ENCODE data around the gene PASK. TPM values are rescaled to one million over a fixed set of nuclear protein-coding genes. Genes with fewer than 3 reads are reported as not detected.

Gene PASK
- polyA plus RNA-seq, 3 donors: 0.56 to 4.3 (median 0.70) TPM

- peaks cover 24% of the 10 kb centered on the region for H3K79me2 ChIP-seq (ENCODE audit: insufficient read depth, low read length)
- DNase-seq: no peak
- no peak overlapping the region for H2AFZ ChIP-seq (ENCODE audit: insufficient read depth, low read depth, low read length, poor library complexity, severe bottlenecking)
- no peak overlapping the region for H3K4me2 ChIP-seq (replicated peaks; ENCODE audit: extremely low read depth, low read length, poor library complexity, severe bottlenecking)
- no peaks in the 10 kb centered on the region for H3K36me3 ChIP-seq (replicated peaks in 1 of 2; ENCODE audit: control insufficient read depth in 1 of 2, insufficient read depth in 2 of 2, low read length in 2 of 2)
- Mint-ChIP-seq H3K4me3 (no peak overlapping the region), H3K9me3 (no peaks in the 10 kb centered on the region), H3K27me3 (ENCODE audit: low read depth in 3 of 3) (peaks cover 0 to 8% (median 2%) of the 10 kb centered on the region in 3 donors), H3K27ac (no peak overlapping the region), H3K4me1 (peaks cover 24% of the 10 kb centered on the region), H3K36me3 (peaks cover 6 to 7% of the 10 kb centered on the region in 2 donors)
- peaks cover 13% of the 10 kb centered on the region for H4K20me1 ChIP-seq (ENCODE audit: insufficient read depth, low read length)
- H3K27me3 ChIP-seq (ENCODE audit: control insufficient read depth in 2 of 2, insufficient read depth in 2 of 2, low read length in 2 of 2): no peaks in the 10 kb centered on the region
- no CpG with 5 or more reads among the region's 3 CpGs for WGBS (ENCODE audit: insufficient coverage)
- intact Hi-C loops (cut with micrococcal nuclease): loop anchor here in 1 of 2 donors (5.0 kb wide), 1 partner anchor 210 kb away; the partner anchor contains the start of gene FARP2
- H3K9me3 ChIP-seq (replicated peaks in 1 of 2; ENCODE audit: control insufficient read depth in 1 of 2, insufficient read depth in 1 of 2, low read length in 2 of 2): no peaks in the 10 kb centered on the region
- no peak overlapping the region for H3K9ac ChIP-seq (ENCODE audit: insufficient read depth, low read length, poor library complexity, severe bottlenecking)
- TF ChIP-seq, protein P1, sequence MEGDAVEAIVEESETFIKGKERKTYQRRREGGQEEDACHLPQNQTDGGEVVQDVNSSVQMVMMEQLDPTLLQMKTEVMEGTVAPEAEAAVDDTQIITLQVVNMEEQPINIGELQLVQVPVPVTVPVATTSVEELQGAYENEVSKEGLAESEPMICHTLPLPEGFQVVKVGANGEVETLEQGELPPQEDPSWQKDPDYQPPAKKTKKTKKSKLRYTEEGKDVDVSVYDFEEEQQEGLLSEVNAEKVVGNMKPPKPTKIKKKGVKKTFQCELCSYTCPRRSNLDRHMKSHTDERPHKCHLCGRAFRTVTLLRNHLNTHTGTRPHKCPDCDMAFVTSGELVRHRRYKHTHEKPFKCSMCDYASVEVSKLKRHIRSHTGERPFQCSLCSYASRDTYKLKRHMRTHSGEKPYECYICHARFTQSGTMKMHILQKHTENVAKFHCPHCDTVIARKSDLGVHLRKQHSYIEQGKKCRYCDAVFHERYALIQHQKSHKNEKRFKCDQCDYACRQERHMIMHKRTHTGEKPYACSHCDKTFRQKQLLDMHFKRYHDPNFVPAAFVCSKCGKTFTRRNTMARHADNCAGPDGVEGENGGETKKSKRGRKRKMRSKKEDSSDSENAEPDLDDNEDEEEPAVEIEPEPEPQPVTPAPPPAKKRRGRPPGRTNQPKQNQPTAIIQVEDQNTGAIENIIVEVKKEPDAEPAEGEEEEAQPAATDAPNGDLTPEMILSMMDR (IDR thresholded peaks at IDR 0.05): no peak
- H3K4me3 ChIP-seq (replicated peaks in 1 of 3; ENCODE audit: low read depth in 2 of 3, low read length in 3 of 3): no peak overlapping the region
- H3K27ac ChIP-seq (ENCODE audit: low read depth in 1 of 2, low read length in 2 of 2): no peak overlapping the region
- H3K4me1 ChIP-seq (ENCODE audit: control insufficient read depth in 1 of 2, insufficient read depth in 2 of 2, low read length in 2 of 2): peaks cover 12 to 27% of the 10 kb centered on the region in 2 donors
These were observed 1.9 kb downstream of the PASK start for GRCh38 chr2:241147336-241147735.

- H3K79me2 ChIP-seq (ENCODE audit: insufficient read depth, low read length): peaks cover 13% of the 10 kb centered on the region
- H3K36me3 ChIP-seq (replicated peaks in 1 of 2; ENCODE audit: control insufficient read depth in 1 of 2, insufficient read depth in 2 of 2, low read length in 2 of 2): no peaks in the 10 kb centered on the region
- no peak overlapping the region for H3K27ac ChIP-seq (ENCODE audit: low read depth in 1 of 2, low read length in 2 of 2)
- no peak overlapping the region for H2AFZ ChIP-seq (ENCODE audit: insufficient read depth, low read depth, low read length, poor library complexity, severe bottlenecking)
- H3K36me3 Mint-ChIP-seq: peaks cover 10% of the 10 kb centered on the region in 2 donors
- no peaks in the 10 kb centered on the region for H3K9me3 Mint-ChIP-seq
- H4K20me1 ChIP-seq (ENCODE audit: insufficient read depth, low read length): peaks cover 3% of the 10 kb centered on the region
- H3K27ac Mint-ChIP-seq: no peak overlapping the region
- H3K9ac ChIP-seq (ENCODE audit: insufficient read depth, low read length, poor library complexity, severe bottlenecking): no peak overlapping the region
- H3K4me1 ChIP-seq (ENCODE audit: control insufficient read depth in 1 of 2, insufficient read depth in 2 of 2, low read length in 2 of 2): peaks cover 12 to 25% of the 10 kb centered on the region in 2 donors
- no peak overlapping the region for H3K4me3 ChIP-seq (replicated peaks in 1 of 3; ENCODE audit: low read depth in 2 of 3, low read length in 3 of 3)
- no peaks in the 10 kb centered on the region for H3K9me3 ChIP-seq (replicated peaks in 1 of 2; ENCODE audit: control insufficient read depth in 1 of 2, insufficient read depth in 1 of 2, low read length in 2 of 2)
- no CpG with 5 or more reads among the region's 4 CpGs for WGBS (ENCODE audit: insufficient coverage)
- H3K27me3 ChIP-seq (ENCODE audit: control insufficient read depth in 2 of 2, insufficient read depth in 2 of 2, low read length in 2 of 2): no peaks in the 10 kb centered on the region
- no peak overlapping the region for H3K4me3 Mint-ChIP-seq
- peaks cover 15% of the 10 kb centered on the region for H3K4me1 Mint-ChIP-seq
- H3K4me2 ChIP-seq (replicated peaks; ENCODE audit: extremely low read depth, low read length, poor library complexity, severe bottlenecking): no peak overlapping the region
- TF ChIP-seq, protein P1 (IDR thresholded peaks at IDR 0.05): no peak
- peaks cover 0 to 8% (median 2%) of the 10 kb centered on the region in 3 donors for H3K27me3 Mint-ChIP-seq (ENCODE audit: low read depth in 3 of 3)
- no peak for DNase-seq
- intact Hi-C loops (cut with micrococcal nuclease): loop anchor here in 1 of 2 donors (5.0 kb wide), 1 partner anchor 211 kb away; the partner anchor contains the start of gene FARP2
These were observed 3.0 kb downstream of the PASK start for GRCh38 chr2:241146286-241146685.
